Right lobe of liver (tissue), 6 donors: Measurements from ENCODE around the gene TCHH. TPM values are rescaled to one million over a fixed set of nuclear protein-coding genes. Genes with fewer than 3 reads are reported as not detected.

Experiments
- ATAC-seq, 4 donors: fragments of 200-7000 bp; cut with Tn5 transposase; one replicate each; pipeline ENCODE4 v1.9.1; 2020; ENCODE audit warnings: mild to moderate bottlenecking in 4 of 4, moderate library complexity in 4 of 4
- DNase-seq, 3 donors: peaks; one replicate each; pipeline ENCODE4 v3.0.0-alpha.2; 2020
- H3K27ac ChIP-seq, 3 donors: fragments of 200-600 bp; one replicate each; pipeline ENCODE4 v1.8.0; 2022
- H3K27me3 ChIP-seq, 2 donors: fragments of 200-600 bp; one replicate each; pipeline ENCODE4 v1.8.0; 2022
- H3K36me3 ChIP-seq, 4 donors: fragments of 200-600 bp; sonication (generic) in 1 of 4; one replicate each; pipeline versions ENCODE4 v1.5.1 to v1.8.0; 2017 to 2022; ENCODE audit warnings: control low read depth in 1 of 4
- H3K4me1 ChIP-seq, 4 donors: fragments of 200-600 bp; sonication (generic) in 1 of 4; one replicate each; pipeline versions ENCODE4 v1.5.1 to v1.8.0; 2017 to 2022; ENCODE audit warnings: control low read depth in 1 of 4
- H3K4me3 ChIP-seq, 3 donors: fragments of 200-600 bp; one replicate each; pipeline ENCODE4 v1.8.0; 2022
- H3K9me3 ChIP-seq, 4 donors: fragments of 200-600 bp; sonication (generic) in 1 of 4; one replicate each; pipeline versions ENCODE4 v1.5.1 to v1.8.0; 2017 to 2022; ENCODE audit warnings: control low read depth in 1 of 4
- POLR2A ChIP-seq: fragments of 450-650 bp; IDR thresholded peaks from one replicate; pipeline ENCODE4 v1.6.1; 2017; ENCODE audit warnings: antibody characterized with exemption, mild to moderate bottlenecking
- WGBS: methylation state at CpG from one replicate; pipeline ENCODE4 v1.1.6; 2018; ENCODE audit warnings: low coverage, low lambda C conversion rate; ENCODE audit not compliant: insufficient coverage; ENCODE audit errors: missing lambda C conversion rate; 5-methylcytosine and 5-hydroxymethylcytosine counted together
- intact Hi-C, 2 donors: fragments of 100-400 bp; cut with DNase I; formaldehyde crosslinking; loops; one replicate each; pipeline versions ENCODE4 v1.11.2 to v1.14.1; 2022
- total RNA-seq, 6 experiments: library from RNA; depleted of rRNA in 2 of 6; stranded (reverse); fragments of >200 nt in 2 of 6; fragmentation: NEBNext Ultra II Directional in 3 of 6; extraction: Animal tissue kit (Norgen Biotek cat#: 25700) in 3 of 6; gene quantifications; one replicate each; pipeline versions ENCODE4 v1.1.0 to v1.2.4, GENCODE V29; 2016 to 2023
- TF ChIP-seq, protein P1 (sequence below), 4 donors: fragments of 200-600 bp in 3 of 4; fragments of 450-650 bp in 1 of 4; IDR thresholded peaks; one replicate each; pipeline versions ENCODE4 v1.5.1 to v1.8.0; 2016 to 2022; ENCODE audit warnings: antibody characterized with exemption in 4 of 4, mild to moderate bottlenecking in 2 of 4
- donor health status: DM: no; HTN: yes; CAD: no.
- donor health status: DM: no; HTN: no; CAD: no.
- donor health status: DM: no; HTN: no; CAD: no.
- donor health status: DM: no; HTN: yes; CAD: no.
- donor health status: DM: no; HTN: yes; CAD: no.

The TCHH gene
- total RNA-seq, 6 experiments from 2014 or later, result 0.02 to 0.25 (median 0.12) TPM; not detected in 2

DNA sequence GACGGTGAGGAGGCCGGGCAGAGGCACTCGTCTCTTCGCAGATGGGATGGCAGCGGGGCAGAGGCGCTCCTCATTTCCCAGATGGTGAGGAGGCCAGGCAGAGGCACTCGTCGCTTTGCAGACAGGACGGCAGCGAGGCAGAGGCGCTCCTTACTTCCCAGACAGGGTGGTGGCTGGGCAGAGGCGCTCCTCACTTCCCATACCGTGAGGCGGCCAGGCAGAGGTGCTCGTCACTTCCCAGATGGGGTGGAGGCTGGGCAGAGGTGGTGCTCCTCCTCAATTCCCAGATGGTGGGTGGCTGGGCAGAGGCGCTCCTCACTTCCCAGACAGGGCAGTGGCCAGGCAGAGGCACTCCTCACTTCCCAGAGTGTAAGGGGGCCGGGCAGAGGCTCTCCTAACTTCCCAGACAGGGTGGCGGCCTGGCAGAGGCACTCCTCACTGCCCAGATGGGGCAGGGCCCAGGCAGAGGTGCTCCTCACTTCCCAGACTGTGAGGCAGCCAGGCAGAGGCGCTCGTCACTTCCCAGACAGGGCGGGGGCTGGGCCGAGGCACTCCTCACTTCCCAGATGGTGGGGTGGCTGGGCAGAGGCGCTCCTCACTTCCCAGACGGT is 36.3 kb downstream of the TCHH start:
- H3K27me3 ChIP-seq, result no peaks in the 10 kb centered on the region
- 60% methylated on average over 3 of the region's 24 CpGs for WGBS
- no peaks in the 10 kb centered on the region for H3K9me3 ChIP-seq
- H3K27ac ChIP-seq, result no peak overlapping the region
- TF ChIP-seq, protein P1, sequence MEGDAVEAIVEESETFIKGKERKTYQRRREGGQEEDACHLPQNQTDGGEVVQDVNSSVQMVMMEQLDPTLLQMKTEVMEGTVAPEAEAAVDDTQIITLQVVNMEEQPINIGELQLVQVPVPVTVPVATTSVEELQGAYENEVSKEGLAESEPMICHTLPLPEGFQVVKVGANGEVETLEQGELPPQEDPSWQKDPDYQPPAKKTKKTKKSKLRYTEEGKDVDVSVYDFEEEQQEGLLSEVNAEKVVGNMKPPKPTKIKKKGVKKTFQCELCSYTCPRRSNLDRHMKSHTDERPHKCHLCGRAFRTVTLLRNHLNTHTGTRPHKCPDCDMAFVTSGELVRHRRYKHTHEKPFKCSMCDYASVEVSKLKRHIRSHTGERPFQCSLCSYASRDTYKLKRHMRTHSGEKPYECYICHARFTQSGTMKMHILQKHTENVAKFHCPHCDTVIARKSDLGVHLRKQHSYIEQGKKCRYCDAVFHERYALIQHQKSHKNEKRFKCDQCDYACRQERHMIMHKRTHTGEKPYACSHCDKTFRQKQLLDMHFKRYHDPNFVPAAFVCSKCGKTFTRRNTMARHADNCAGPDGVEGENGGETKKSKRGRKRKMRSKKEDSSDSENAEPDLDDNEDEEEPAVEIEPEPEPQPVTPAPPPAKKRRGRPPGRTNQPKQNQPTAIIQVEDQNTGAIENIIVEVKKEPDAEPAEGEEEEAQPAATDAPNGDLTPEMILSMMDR (IDR thresholded peaks at IDR 0.05), result no peak
- no peak for TF ChIP-seq POLR2A
- intact Hi-C loops, result no loop called here
- ATAC-seq (no peak), DNase-seq (no peak)
- no peak overlapping the region for H3K4me3 ChIP-seq
- no peaks in the 10 kb centered on the region for H3K4me1 ChIP-seq
- no peaks in the 10 kb centered on the region for H3K36me3 ChIP-seq

DNA sequence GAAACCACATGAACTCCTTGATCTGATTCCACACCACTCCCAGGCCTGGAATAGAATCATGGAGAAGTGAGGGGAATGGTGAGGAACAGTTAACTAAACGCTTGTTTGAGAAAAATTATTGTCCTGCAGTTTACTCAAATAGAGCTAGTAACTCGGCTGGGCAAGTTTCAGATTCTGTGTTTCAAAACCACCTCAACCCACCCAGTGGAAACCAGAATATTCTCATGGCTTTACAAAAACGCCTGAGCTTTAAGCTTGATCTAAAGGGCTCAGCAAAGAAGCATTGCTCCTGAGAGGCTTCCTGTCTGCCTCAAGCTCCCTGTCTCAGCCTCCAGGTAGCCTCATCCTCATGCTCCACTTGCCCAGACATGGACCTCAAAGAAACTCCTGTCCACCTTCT is 42.9 kb downstream of the TCHH start:
- H3K27me3 ChIP-seq, result no peaks in the 10 kb centered on the region
- no peak overlapping the region for H3K4me3 ChIP-seq
- WGBS, result 61% methylated on average over 3 of the region's 3 CpGs
- H3K36me3 ChIP-seq, result no peaks in the 10 kb centered on the region
- DNase-seq (no peak), ATAC-seq (no peak)
- H3K9me3 ChIP-seq, result no peaks in the 10 kb centered on the region
- H3K27ac ChIP-seq, result no peak overlapping the region
- no peaks in the 10 kb centered on the region for H3K4me1 ChIP-seq
- TF ChIP-seq, protein P1 (IDR thresholded peaks at IDR 0.05), result no peak
- TF ChIP-seq POLR2A, result no peak
- intact Hi-C loops, result no loop called here

DNA sequence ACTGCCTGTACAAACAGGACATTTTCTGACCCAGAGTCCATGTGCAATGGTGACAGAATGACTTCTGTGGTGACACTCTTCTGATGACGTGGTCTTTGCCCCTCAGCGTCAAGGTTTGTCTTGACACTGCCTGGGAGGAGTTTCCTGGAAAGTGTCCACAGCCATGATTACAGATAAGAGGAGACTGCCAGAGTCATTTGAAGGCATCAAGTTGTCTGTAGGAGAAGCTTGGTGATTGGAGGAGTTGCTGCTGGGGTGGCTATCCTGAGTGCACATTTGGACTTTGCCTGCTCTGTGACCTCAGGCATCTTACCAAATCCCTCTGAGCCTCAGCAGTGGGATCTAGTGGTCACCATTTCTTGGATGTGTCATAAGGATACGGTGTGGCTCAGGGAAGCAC is 44.1 kb downstream of the TCHH start:
- TF ChIP-seq, protein P1 (IDR thresholded peaks at IDR 0.05), result no peak
- TF ChIP-seq POLR2A, result no peak
- no peak for DNase-seq
- H3K27me3 ChIP-seq, result no peaks in the 10 kb centered on the region
- no peak overlapping the region for H3K4me3 ChIP-seq
- H3K4me1 ChIP-seq, result no peaks in the 10 kb centered on the region
- H3K36me3 ChIP-seq, result no peaks in the 10 kb centered on the region
- WGBS, result 32% methylated on average over 3 of the region's 3 CpGs
- ATAC-seq, result no peak
- intact Hi-C loops, result no loop called here
- H3K27ac ChIP-seq, result no peak overlapping the region
- no peaks in the 10 kb centered on the region for H3K9me3 ChIP-seq

DNA sequence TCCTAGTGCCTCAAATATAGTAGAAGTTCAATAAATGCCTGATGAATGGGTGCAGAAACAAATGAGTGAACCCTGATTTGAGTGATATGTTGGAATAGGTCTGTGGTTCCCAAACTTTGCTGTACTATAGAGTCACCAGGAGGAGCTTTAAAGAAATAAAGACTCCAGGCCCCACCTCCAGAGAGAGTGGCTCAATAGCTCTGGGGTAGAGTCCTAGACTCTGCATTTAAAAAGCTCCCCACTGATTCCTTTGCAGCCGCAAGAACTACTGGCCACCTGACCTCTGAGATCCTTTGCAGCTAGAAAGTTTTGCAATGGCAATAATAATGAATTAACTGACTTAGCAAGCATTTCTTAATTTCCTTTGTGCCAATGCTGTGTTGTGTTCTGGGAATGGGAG is 47.3 kb downstream of the TCHH start:
- H3K4me3 ChIP-seq, result no peak overlapping the region
- ATAC-seq (no peak), DNase-seq (no peak)
- no peak for TF ChIP-seq POLR2A
- TF ChIP-seq, protein P1 (IDR thresholded peaks at IDR 0.05), result no peak
- WGBS, result 50% methylated on average over 1 of the region's 1 CpG
- no peaks in the 10 kb centered on the region for H3K4me1 ChIP-seq
- intact Hi-C loops, result no loop called here
- no peaks in the 10 kb centered on the region for H3K36me3 ChIP-seq
- no peaks in the 10 kb centered on the region for H3K27me3 ChIP-seq
- no peaks in the 10 kb centered on the region for H3K9me3 ChIP-seq
- H3K27ac ChIP-seq, result no peak overlapping the region

DNA sequence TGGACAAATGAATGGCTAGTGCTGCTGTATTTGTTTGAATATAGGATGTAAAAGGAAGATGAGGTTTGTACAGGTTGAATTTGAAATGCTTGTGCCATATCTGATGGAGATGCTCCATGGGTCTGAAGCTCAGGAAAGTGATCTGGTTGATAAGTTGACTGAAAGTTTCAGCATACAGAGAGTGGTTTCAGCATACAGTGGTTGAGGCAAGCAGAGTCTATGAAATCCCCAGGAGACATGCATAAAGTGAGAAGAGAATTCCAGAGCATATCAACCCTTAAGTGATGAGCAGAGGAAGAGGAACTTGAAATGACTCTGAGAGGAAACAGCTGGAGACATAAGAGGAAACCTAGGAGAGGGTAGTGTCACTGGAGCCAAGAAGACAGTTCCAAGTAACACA is 48.1 kb downstream of the TCHH start:
- Histone ChIP-seq H3K4me3 (no peak overlapping the region), H3K4me1 (no peaks in the 10 kb centered on the region), H3K9me3 (no peaks in the 10 kb centered on the region), H3K27me3 (no peaks in the 10 kb centered on the region), H3K27ac (no peak overlapping the region), H3K36me3 (no peaks in the 10 kb centered on the region)
- DNase-seq (no peak), ATAC-seq (no peak)
- TF ChIP-seq, protein P1 (IDR thresholded peaks at IDR 0.05), result no peak
- TF ChIP-seq POLR2A, result no peak
- intact Hi-C loops, result no loop called here
